GM23248 (cell line): ENCODE data around the gene KIF27. TPM values are rescaled to one million over a fixed set of nuclear protein-coding genes. Genes with fewer than 3 reads are reported as not detected.

Source experiments
- DNase-seq: peaks from one replicate; pipeline ENCODE4 v3.0.0-alpha.2; 2015
- H2AFZ ChIP-seq: fragments of 200-600 bp; sonication (generic); 2 replicates; pipeline ENCODE4 v1.6.1; 2016; ENCODE audit warnings: antibody characterized with exemption
- H3F3A ChIP-seq: fragments of 200-600 bp; sonication (generic); 2 replicates; pipeline ENCODE4 v1.6.1; 2016; ENCODE audit warnings: mild to moderate bottlenecking, antibody characterized with exemption, mixed run types; ENCODE audit not compliant: insufficient read depth
- H3K27ac ChIP-seq: fragments of 200-600 bp; sonication (generic); 2 replicates; pipeline ENCODE4 v1.5.1; 2016; ENCODE audit warnings: mild to moderate bottlenecking
- H3K27me3 ChIP-seq: fragments of 200-600 bp; sonication (generic); replicated peaks from 2 replicates; pipeline ENCODE4 v1.6.1; 2016; ENCODE audit warnings: mild to moderate bottlenecking; ENCODE audit not compliant: insufficient read depth
- H3K36me3 ChIP-seq: fragments of 200-600 bp; sonication (generic); 2 replicates; pipeline ENCODE4 v1.6.1; 2016; ENCODE audit warnings: low read depth, mild to moderate bottlenecking
- H3K4me1 ChIP-seq: fragments of 200-600 bp; sonication (generic); 2 replicates; pipeline ENCODE4 v1.6.1; 2016; ENCODE audit warnings: mild to moderate bottlenecking; ENCODE audit not compliant: insufficient read depth
- H3K4me2 ChIP-seq: fragments of 200-600 bp; sonication (generic); one replicate; pipeline ENCODE4 v1.6.1; 2016; ENCODE audit warnings: mild to moderate bottlenecking; ENCODE audit not compliant: unreplicated experiment
- H3K4me3 ChIP-seq: fragments of 200-600 bp; sonication (generic); 2 replicates; pipeline ENCODE4 v1.5.1; 2016; ENCODE audit warnings: mild to moderate bottlenecking
- H3K79me2 ChIP-seq: fragments of 200-600 bp; sonication (generic); 2 replicates; pipeline ENCODE4 v1.6.1; 2016; ENCODE audit warnings: mild to moderate bottlenecking; ENCODE audit not compliant: insufficient read depth
- H3K9ac ChIP-seq: fragments of 200-600 bp; sonication (generic); 2 replicates; pipeline ENCODE4 v1.6.1; 2016; ENCODE audit warnings: mild to moderate bottlenecking
- H3K9me2 ChIP-seq: fragments of 200-600 bp; sonication (generic); 2 replicates; pipeline ENCODE4 v1.6.1; 2016; ENCODE audit warnings: mixed run types, mild to moderate bottlenecking, moderate library complexity; ENCODE audit not compliant: insufficient read depth
- H3K9me3 ChIP-seq: fragments of 200-600 bp; sonication (generic); one replicate; pipeline ENCODE4 v1.6.1; 2017; ENCODE audit warnings: low read depth
- H4K20me1 ChIP-seq: fragments of 200-600 bp; sonication (generic); 2 replicates; pipeline ENCODE4 v1.6.0; 2016; ENCODE audit not compliant: insufficient read depth
- EZH2 ChIP-seq: fragments of 200-600 bp; sonication (generic); IDR thresholded peaks from 2 replicates; pipeline ENCODE4 v1.6.1; 2018; ENCODE audit warnings: antibody characterized with exemption, mild to moderate bottlenecking; ENCODE audit not compliant: insufficient read depth, poor library complexity, severe bottlenecking
- EZH2phosphoT487 ChIP-seq: fragments of 200-600 bp; sonication (generic); IDR thresholded peaks from 2 replicates; pipeline ENCODE4 v1.6.1; 2018; ENCODE audit warnings: antibody characterized with exemption, moderate library complexity, mild to moderate bottlenecking, low read depth; ENCODE audit not compliant: insufficient read depth
- WGBS, 2 experiments: methylation state at CpG; one replicate each; pipeline ENCODE4 v1.1.6; 2015 to 2017; ENCODE audit warnings: low lambda C conversion rate in 2 of 2, low coverage in 1 of 2; ENCODE audit errors: missing lambda C conversion rate in 2 of 2; 5-methylcytosine and 5-hydroxymethylcytosine counted together
- in situ Hi-C: fragments of 300-500 bp; cut with MboI; formaldehyde crosslinking; loops from 2 replicates; pipeline ENCODE4 v1.15.0; 2020
- polyA plus RNA-seq: library from polyadenylated mRNA; unstranded; fragments of >200 nt; fragmentation: Nextera tagmentation; extraction: Ambion mirVana; gene quantifications from 2 replicates; pipeline ENCODE4 v1.2.1, GENCODE V29; 2016
- total RNA-seq: library from RNA; depleted of rRNA; stranded (reverse); fragments of >200 nt; shearing (Covaris generic); gene quantifications from 2 replicates; pipeline ENCODE4 v1.2.3, GENCODE V29; 2014; rRNA removed

Gene KIF27
- total RNA-seq (2.5 and 3.5 TPM in 2 replicates), polyA plus RNA-seq (1.6 and 1.8 TPM in 2 replicates)

- no peaks in the 10 kb centered on the region for H3K9me3 ChIP-seq
- no peaks in the 10 kb centered on the region for H3K27me3 ChIP-seq
- peak within 1 kb of the TSS; percentile 97 for H2AFZ ChIP-seq
- H3K4me2 ChIP-seq = peak within 1 kb of the TSS; percentile 85
- H3F3A ChIP-seq = 0 out of 2 replicates have a peak, but pooled peaks cover 9% of the 10 kb centered on the region
- DNase-seq = peak; percentile 99
- peak within 1 kb of the TSS; percentile 77 for H3K27ac ChIP-seq
- WGBS, 2 experiments = 2% methylated on average over 41 to 80 of the region's 92 CpGs
- peak within 1 kb of the TSS; percentile 88 for H3K9ac ChIP-seq
- H3K79me2 ChIP-seq = 0 out of 2 replicates have a peak, but pooled peaks cover 3% of the 10 kb centered on the region
- H4K20me1 ChIP-seq = no peaks in the 10 kb centered on the region
- no peaks in the 10 kb centered on the region for H3K36me3 ChIP-seq
- in situ Hi-C loops = loop anchor here (25.0 kb wide), 1 partner anchor 284 kb away; no protein-coding TSS in a partner anchor
- TF ChIP-seq EZH2 (no peak), EZH2phosphoT487 (no peak)
- H3K4me1 ChIP-seq = 0 out of 2 replicates have a peak, but pooled peaks cover 4% of the 10 kb centered on the region
- peak within 1 kb of the TSS; percentile 82 for H3K4me3 ChIP-seq
- no peaks in the 10 kb centered on the region for H3K9me2 ChIP-seq
These were observed at the start of gene KIF27 for GRCh38 chr9:83920927-83921707. KIF27 (minus strand) TSS chr9:83921432; CDS start chr9:83915591, 5,841 bp downstream.

GRCh38 chr9:83969602-83970001 is 48.4 kb upstream of the KIF27 start:
- Histone ChIP-seq H3K27ac (no peak overlapping the region; the same call in 1 of the 2 replicates), H3K27me3 (no peaks in the 10 kb centered on the region), H3K4me1 (peaks cover 30% of the 10 kb centered on the region), H3F3A (peaks cover 98% of the 10 kb centered on the region), H3K36me3 (peaks cover 88% of the 10 kb centered on the region), H2AFZ (no peak overlapping the region), H4K20me1 (peaks cover 13% of the 10 kb centered on the region), H3K9me3 (no peaks in the 10 kb centered on the region), H3K4me3 (no peak overlapping the region), H3K4me2 (no peak overlapping the region), H3K79me2 (peaks cover 72% of the 10 kb centered on the region), H3K9ac (no peak overlapping the region), H3K9me2 (no peaks in the 10 kb centered on the region)
- in situ Hi-C loops = no loop called here
- no peak for DNase-seq
- no peak for TF ChIP-seq EZH2
- no peak for TF ChIP-seq EZH2phosphoT487
- WGBS, 2 experiments = 88 to 90% methylated on average over 3 of the region's 3 CpGs

GRCh38 chr9:83967073-83967472 is 45.8 kb upstream of the KIF27 start:
- Histone ChIP-seq H3K27ac (peak overlapping the region; percentile 80), H3F3A (peaks cover 77% of the 10 kb centered on the region), H3K9me2 (no peaks in the 10 kb centered on the region), H3K9me3 (no peaks in the 10 kb centered on the region), H2AFZ (no peak overlapping the region), H3K36me3 (peaks cover 62% of the 10 kb centered on the region), H3K4me2 (no peak overlapping the region), H3K4me1 (peaks cover 32% of the 10 kb centered on the region), H3K9ac (peak overlapping the region; percentile 4; the same call in 1 of the 2 replicates), H3K4me3 (no peak overlapping the region), H3K79me2 (peaks cover 47% of the 10 kb centered on the region), H3K27me3 (no peaks in the 10 kb centered on the region), H4K20me1 (no peaks in the 10 kb centered on the region; the same call in none of the 2 replicates)
- DNase-seq = no peak
- in situ Hi-C loops = no loop called here
- WGBS, 2 experiments = 100% methylated on average over 1 of the region's 1 CpG
- TF ChIP-seq EZH2phosphoT487 (no peak), EZH2 (no peak)

- no peaks in the 10 kb centered on the region for H3K9me3 ChIP-seq
- peaks cover 68% of the 10 kb centered on the region for H3F3A ChIP-seq
- peaks cover 38% of the 10 kb centered on the region for H3K79me2 ChIP-seq
- WGBS, 2 experiments = 78 to 89% methylated on average over 8 of the region's 8 CpGs
- peaks cover 53% of the 10 kb centered on the region for H3K36me3 ChIP-seq
- no peak overlapping the region for H3K4me3 ChIP-seq
- H3K9me2 ChIP-seq = no peaks in the 10 kb centered on the region
- peak overlapping the region; percentile 80 for H3K27ac ChIP-seq
- TF ChIP-seq EZH2 (no peak), EZH2phosphoT487 (no peak)
- peaks cover 35% of the 10 kb centered on the region for H3K4me1 ChIP-seq
- H2AFZ ChIP-seq = no peak overlapping the region
- H3K4me2 ChIP-seq = no peak overlapping the region
- H3K9ac ChIP-seq = no peak overlapping the region
- DNase-seq = no peak
- H3K27me3 ChIP-seq = no peaks in the 10 kb centered on the region
- H4K20me1 ChIP-seq = no peaks in the 10 kb centered on the region; the same call in 1 of the 2 replicates
- in situ Hi-C loops = no loop called here
These were observed 45.0 kb upstream of the KIF27 start for GRCh38 chr9:83966209-83966582.
